Endothelial cell of umbilical vein (primary cell): ENCODE measurements around the gene PYGB. TPM values are rescaled to one million over a fixed set of nuclear protein-coding genes. Genes with fewer than 3 reads are reported as not detected.
"Not testable (repeated sequence)": the region's sequence is repeated elsewhere in the genome, so short reads cannot be mapped to it uniquely, and the experiment has no call there.

Source experiments
- BruUV-seq: library from RNA; stranded (reverse); fragments of 400-500 nt; replicated peaks from 2 replicates; lab custom pipeline; 2021; lab: Mats Ljungman, UMichigan
- CTCF ChIA-PET: fragments of 300-600, 350-600 bp; sonication (Branson Sonifier 250); formaldehyde crosslinking; loops from one replicate; lab custom pipeline; 2021; ENCODE audit warnings: antibody characterized with exemption, inconsistent platforms; lab: Charles Lee
- POLR2A ChIA-PET: fragments of 300-600, 350-600 bp; sonication (Branson Sonifier 250); formaldehyde crosslinking; loops from one replicate; lab custom pipeline; 2021; ENCODE audit warnings: antibody characterized with exemption, inconsistent platforms; lab: Charles Lee
- DNase-seq: peaks from one replicate; pipeline ENCODE4 v3.0.0-alpha.2; 2011; ENCODE audit warnings: low read depth, low spot score
- FAIRE-seq: peaks from 2 replicates; lab custom pipeline; 2011; peaks lifted over from hg19 to GRCh38; lab: Jason Lieb, UNC
- H2AFZ ChIP-seq: 2 replicates; pipeline ENCODE4 v1.6.0; 2012; ENCODE audit warnings: low read depth, low read length, control low read depth, inconsistent platforms
- H3K27ac ChIP-seq: 2 replicates; pipeline ENCODE4 v1.5.1; 2011; ENCODE audit warnings: low read depth, mild to moderate bottlenecking, control low read depth, low read length, moderate library complexity; ENCODE audit not compliant: insufficient read depth
- H3K27me3 ChIP-seq, 2 experiments: 2 replicates each; pipeline versions ENCODE4 v1.6.0 to v1.6.1; 2011; ENCODE audit warnings: low read length in 2 of 2, mixed read lengths in 1 of 2; ENCODE audit not compliant: control insufficient read depth in 2 of 2, insufficient read depth in 2 of 2
- H3K36me3 ChIP-seq, 2 experiments: 2 replicates in 1 of 2; 3 replicates in 1 of 2; pipeline ENCODE4 v1.5.1; 2011; ENCODE audit warnings: low read length in 2 of 2, mild to moderate bottlenecking in 1 of 2, moderate library complexity in 1 of 2; ENCODE audit not compliant: control insufficient read depth in 2 of 2, insufficient read depth in 2 of 2; ENCODE audit errors: extremely low read depth in 1 of 2
- H3K4me1 ChIP-seq: 3 replicates; pipeline ENCODE4 v1.5.1; 2011; ENCODE audit warnings: mild to moderate bottlenecking, low read length; ENCODE audit not compliant: control insufficient read depth, insufficient read depth; ENCODE audit errors: extremely low read depth
- H3K4me2 ChIP-seq: 2 replicates; pipeline ENCODE4 v1.6.1; 2011; ENCODE audit warnings: low read length, control low read depth, mixed read lengths; ENCODE audit not compliant: insufficient read depth
- H3K4me3 ChIP-seq, 3 experiments: fragments of 200-600 bp in 1 of 3; sonication (generic), shearing (Covaris generic) in 1 of 3; replicated peaks in 1 of 3; 2 replicates each; pipeline ENCODE4 v1.5.1; 2011 to 2016; ENCODE audit warnings: control low read depth in 3 of 3, low read length in 3 of 3, mild to moderate bottlenecking in 2 of 3, inconsistent platforms in 1 of 3, low read depth in 1 of 3, moderate library complexity in 1 of 3; ENCODE audit not compliant: insufficient read depth in 1 of 3
- H3K79me2 ChIP-seq: 2 replicates; pipeline ENCODE4 v1.6.0; 2012; ENCODE audit warnings: low read length, inconsistent platforms; ENCODE audit not compliant: control insufficient read depth, insufficient read depth
- H3K9ac ChIP-seq: replicated peaks from 2 replicates; pipeline ENCODE3; 2011; ENCODE audit warnings: low read length, control low read depth; ENCODE audit not compliant: insufficient read depth; ENCODE audit errors: extremely low read depth
- H3K9me1 ChIP-seq: replicated peaks from 3 replicates; pipeline ENCODE4 v1.6.0; 2011; ENCODE audit warnings: mild to moderate bottlenecking, low read length; ENCODE audit not compliant: control insufficient read depth, insufficient read depth; ENCODE audit errors: extremely low read depth
- H3K9me3 ChIP-seq: replicated peaks from 2 replicates; pipeline ENCODE4 v1.5.1; 2012; ENCODE audit warnings: low read length, inconsistent platforms; ENCODE audit not compliant: control insufficient read depth, insufficient read depth
- H4K20me1 ChIP-seq: replicated peaks from 2 replicates; pipeline ENCODE3; 2011; ENCODE audit warnings: mild to moderate bottlenecking, low read length; ENCODE audit not compliant: control insufficient read depth, insufficient read depth; ENCODE audit errors: extremely low read depth
- EZH2 ChIP-seq: IDR thresholded peaks from 2 replicates; pipeline ENCODE4 v1.6.1; 2012; ENCODE audit warnings: borderline replicate concordance, low read depth, mild to moderate bottlenecking, moderate library complexity, low read length, inconsistent platforms; ENCODE audit not compliant: severe bottlenecking
- FOS ChIP-seq: IDR thresholded peaks from 2 replicates; pipeline ENCODE4 v1.6.1; 2011; ENCODE audit warnings: mild to moderate bottlenecking, low read length, moderate library complexity, borderline replicate concordance; ENCODE audit not compliant: insufficient read depth
- GATA2 ChIP-seq: IDR thresholded peaks from 2 replicates; pipeline ENCODE4 v1.7.0; 2011; ENCODE audit warnings: low read depth, mild to moderate bottlenecking, moderate library complexity, mixed read lengths, low read length; ENCODE audit not compliant: insufficient read length, insufficient read depth
- JUN ChIP-seq: IDR thresholded peaks from 2 replicates; pipeline ENCODE4 v1.6.1; 2011; ENCODE audit warnings: borderline replicate concordance, low read depth; ENCODE audit not compliant: insufficient read length, insufficient read depth
- MAX ChIP-seq: IDR thresholded peaks from 2 replicates; pipeline ENCODE4 v1.6.1; 2011; ENCODE audit not compliant: insufficient read depth, insufficient read length
- MYC ChIP-seq: IDR thresholded peaks from one replicate; pipeline ENCODE4 v1.6.1; 2011; ENCODE audit warnings: mild to moderate bottlenecking, low read depth, low read length
- POLR2A ChIP-seq: IDR thresholded peaks from 2 replicates; pipeline ENCODE4 v1.6.1; 2012; ENCODE audit warnings: low read depth, mild to moderate bottlenecking, control low read depth, low read length
- POLR2AphosphoS5 ChIP-seq: IDR thresholded peaks from 2 replicates; pipeline ENCODE4 v1.6.1; 2012; ENCODE audit warnings: low read depth, mild to moderate bottlenecking, control low read depth, low read length, moderate library complexity; ENCODE audit not compliant: insufficient read depth
- dilution Hi-C: fragments of 300-500 bp; cut with MboI; formaldehyde crosslinking; loops from one replicate; pipeline ENCODE4 v1.15.0; 2019; ENCODE audit warnings: low sequenced_read_pairs; ENCODE audit not compliant: extremely low pct_ligation_motif_present
- intact Hi-C: fragments of 100-400 bp; cut with micrococcal nuclease; formaldehyde crosslinking; loops from one replicate; pipeline ENCODE4 v1.10.0; 2022
- polyA plus RNA-seq, 4 experiments: library from polyadenylated mRNA; depleted of rRNA in 3 of 4; stranded (reverse) in 3 of 4; unstranded in 1 of 4; fragments of >200 nt; gene quantifications; 2 replicates each; pipeline versions ENCODE4 v1.2.1 to v1.2.3, GENCODE V29; 2011 to 2012; ENCODE audit warnings: missing spikeins in 1 of 4
- total RNA-seq: library from RNA; stranded (reverse); gene quantifications from 2 replicates; pipeline ENCODE4 v1.2.3, GENCODE V29; 2021
- TF ChIP-seq, protein P1 (sequence below), 2 donors: IDR thresholded peaks; 1 replicate in 1 of 2; 2 replicates in 1 of 2; pipeline ENCODE4 v1.5.1; 2011; ENCODE audit warnings: low read length in 2 of 2, mild to moderate bottlenecking in 2 of 2, moderate library complexity in 2 of 2, control low read depth in 1 of 2, inconsistent platforms in 1 of 2, low read depth in 1 of 2; ENCODE audit not compliant: insufficient read depth in 1 of 2; ENCODE audit errors: extremely low read depth in 1 of 2

Gene PYGB
- total and polyA plus RNA-seq, 2 donors (not counting 3 experiments of a cell fraction or from before 2014, with no cell fraction given) = 36.1 to 60.2 TPM

- no peak overlapping the region for H3K4me3 ChIP-seq
- TF ChIP-seq JUN (no peak), MYC (no peak), EZH2 (no peak), MAX (no peak), GATA2 (no peak), POLR2A (no peak), FOS (no peak), POLR2AphosphoS5 (no peak)
- TF ChIP-seq, protein P1, sequence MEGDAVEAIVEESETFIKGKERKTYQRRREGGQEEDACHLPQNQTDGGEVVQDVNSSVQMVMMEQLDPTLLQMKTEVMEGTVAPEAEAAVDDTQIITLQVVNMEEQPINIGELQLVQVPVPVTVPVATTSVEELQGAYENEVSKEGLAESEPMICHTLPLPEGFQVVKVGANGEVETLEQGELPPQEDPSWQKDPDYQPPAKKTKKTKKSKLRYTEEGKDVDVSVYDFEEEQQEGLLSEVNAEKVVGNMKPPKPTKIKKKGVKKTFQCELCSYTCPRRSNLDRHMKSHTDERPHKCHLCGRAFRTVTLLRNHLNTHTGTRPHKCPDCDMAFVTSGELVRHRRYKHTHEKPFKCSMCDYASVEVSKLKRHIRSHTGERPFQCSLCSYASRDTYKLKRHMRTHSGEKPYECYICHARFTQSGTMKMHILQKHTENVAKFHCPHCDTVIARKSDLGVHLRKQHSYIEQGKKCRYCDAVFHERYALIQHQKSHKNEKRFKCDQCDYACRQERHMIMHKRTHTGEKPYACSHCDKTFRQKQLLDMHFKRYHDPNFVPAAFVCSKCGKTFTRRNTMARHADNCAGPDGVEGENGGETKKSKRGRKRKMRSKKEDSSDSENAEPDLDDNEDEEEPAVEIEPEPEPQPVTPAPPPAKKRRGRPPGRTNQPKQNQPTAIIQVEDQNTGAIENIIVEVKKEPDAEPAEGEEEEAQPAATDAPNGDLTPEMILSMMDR (IDR thresholded peaks at IDR 0.05; ENCODE audit: extremely low read depth in 1 of 2, insufficient read depth in 1 of 2, low read depth in 1 of 2, low read length in 2 of 2) = no peak
- CTCF ChIA-PET = no interaction called here
- no peak overlapping the region for H3K4me2 ChIP-seq
- no peaks in the 10 kb centered on the region for H3K9me1 ChIP-seq
- H3K9me3 ChIP-seq = no peaks in the 10 kb centered on the region
- H3K9ac ChIP-seq = no peak overlapping the region
- H3K27me3 ChIP-seq = no peaks in the 10 kb centered on the region
- no peak for FAIRE-seq
- DNase-seq = no peak
- H3K36me3 ChIP-seq = peaks cover 2 to 13% of the 10 kb centered on the region in 2 experiments
- intact Hi-C loops = no loop called here
- no TSS peak for BruUV-seq
- peaks cover 27% of the 10 kb centered on the region for H3K79me2 ChIP-seq
- no peak overlapping the region for H3K27ac ChIP-seq
- H2AFZ ChIP-seq = no peak overlapping the region
- H4K20me1 ChIP-seq = no peaks in the 10 kb centered on the region
- POLR2A ChIA-PET = no interaction called here
- no peaks in the 10 kb centered on the region for H3K4me1 ChIP-seq
- dilution Hi-C loops = no loop called here
Measured at GRCh38 chr20:25259788-25260254, 11.9 kb downstream of the PYGB start.

DNA sequence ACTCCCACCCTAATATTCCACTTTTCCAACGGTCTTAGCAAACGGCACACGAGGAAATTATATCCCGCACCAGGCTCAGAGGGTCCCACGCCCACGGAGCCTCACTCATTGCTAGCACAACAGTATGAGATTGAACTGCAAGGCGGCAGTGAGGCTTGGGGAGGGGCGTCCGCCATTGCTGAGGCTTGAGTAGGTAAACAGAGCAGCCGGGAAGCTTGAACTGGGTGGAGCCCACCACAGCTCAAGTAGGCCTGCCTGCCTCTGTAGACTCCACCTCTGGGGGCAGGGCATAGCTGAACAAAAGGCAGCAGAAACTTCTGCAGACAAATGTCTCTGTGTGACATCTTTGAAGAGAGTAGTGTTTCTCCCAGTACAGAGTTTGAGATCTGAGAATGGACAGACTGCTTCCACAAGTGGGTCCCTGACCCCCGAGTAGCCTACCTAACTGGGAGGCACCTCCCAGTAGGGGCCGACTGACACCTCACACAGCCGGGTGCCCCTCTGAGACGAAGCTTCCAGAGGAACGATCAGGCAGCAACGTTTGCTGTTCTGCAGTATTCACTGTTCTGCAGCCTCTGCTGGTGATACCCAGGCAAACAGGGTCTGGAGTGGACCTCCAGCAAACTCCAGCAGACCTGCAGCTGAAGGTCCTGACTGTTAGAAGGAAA lies 13.0 kb downstream of the PYGB start:
- dilution Hi-C loops, H3K4me1 ChIP-seq, H3K27me3 ChIP-seq, H3K4me3 ChIP-seq, H4K20me1 ChIP-seq, H3K9ac ChIP-seq, H3K27ac ChIP-seq, H3K9me1 ChIP-seq, H3K4me2 ChIP-seq, H3K9me3 ChIP-seq, BruUV-seq, POLR2A ChIA-PET, intact Hi-C loops, H2AFZ ChIP-seq, FAIRE-seq, DNase-seq: not testable (repeated sequence)
- CTCF ChIA-PET = interaction anchor here (0.6 to 2.0 kb wide), 2 partner anchors 138 to 490 kb away, joined by 3 to 4 read pairs; no protein-coding TSS in a partner anchor
- H3K36me3 ChIP-seq = peaks cover 2 to 10% of the 10 kb centered on the region in 2 experiments
- peaks cover 22% of the 10 kb centered on the region for H3K79me2 ChIP-seq
